Thoracic aorta (tissue), 2 donors: Measurements from ENCODE around the gene TBRG4. TPM values are rescaled to one million over a fixed set of nuclear protein-coding genes. Genes with fewer than 3 reads are reported as not detected.

Experiments used
- ATAC-seq: fragments of 150-250 bp; one replicate; pipeline ENCODE4 v1.8.0; 2017; ENCODE audit warnings: low read depth; ENCODE audit not compliant: insufficient number of reproducible peaks, low FRiP score
- DNase-seq: peaks from one replicate; pipeline ENCODE4 v3.0.0-alpha.2; 2020; ENCODE audit warnings: low spot score
- H3K27ac ChIP-seq, 2 donors: fragments of 200-600 bp; sonication (generic); 1 replicate in 1 of 2; 2 replicates in 1 of 2; pipeline ENCODE4 v1.5.1; 2016; ENCODE audit warnings: mild to moderate bottlenecking in 2 of 2, moderate library complexity in 2 of 2
- H3K27me3 ChIP-seq: fragments of 200-600 bp; sonication (generic); replicated peaks from 2 replicates; pipeline ENCODE4 v1.6.0; 2016; ENCODE audit warnings: mild to moderate bottlenecking; ENCODE audit not compliant: insufficient read depth
- H3K36me3 ChIP-seq: fragments of 200-600 bp; sonication (generic); one replicate; pipeline ENCODE4 v1.5.1; 2016
- H3K4me1 ChIP-seq, 2 donors: fragments of 200-600 bp; sonication (generic); 1 replicate in 1 of 2; 2 replicates in 1 of 2; pipeline versions ENCODE4 v1.5.1 to v1.6.0; 2016; ENCODE audit warnings: low read depth in 2 of 2, mild to moderate bottlenecking in 1 of 2; ENCODE audit not compliant: control insufficient read depth in 1 of 2
- H3K4me3 ChIP-seq: fragments of 200-600 bp; sonication (generic); 2 replicates; pipeline ENCODE4 v1.5.1; 2016; ENCODE audit warnings: mild to moderate bottlenecking
- H3K9me3 ChIP-seq: fragments of 200-600 bp; sonication (generic); 2 replicates; pipeline ENCODE4 v1.5.1; 2016
- CTCF ChIP-seq: fragments of 200-600 bp; sonication (generic); IDR thresholded peaks from one replicate; pipeline ENCODE4 v1.5.1; 2019; ENCODE audit warnings: antibody characterized with exemption
- total RNA-seq, 2 donors: library from RNA; depleted of rRNA; stranded (reverse); fragments of >200 nt; gene quantifications; one replicate each; pipeline versions ENCODE4 v1.1.0 to v1.2.3, GENCODE V29; 2016

Gene TBRG4
- total RNA-seq, 2 donors from 2014 or later = 47.8 to 67.1 TPM

- Histone ChIP-seq H3K36me3 (no peaks in the 10 kb centered on the region), H3K27me3 (no peaks in the 10 kb centered on the region), H3K9me3 (no peaks in the 10 kb centered on the region), H3K4me1 (no peaks in the 10 kb centered on the region), H3K27ac (no peak overlapping the region), H3K4me3 (no peak overlapping the region)
- DNase-seq (no peak), ATAC-seq (no peak)
- TF ChIP-seq CTCF = no peak
Observed at GRCh38 chr7:45053401-45053800, 58.1 kb downstream of the TBRG4 start.

GRCh38 chr7:45052011-45052410 is 59.5 kb downstream of the TBRG4 start:
- Histone ChIP-seq H3K4me1 (no peaks in the 10 kb centered on the region), H3K9me3 (no peaks in the 10 kb centered on the region), H3K27me3 (no peaks in the 10 kb centered on the region), H3K36me3 (peaks cover 2% of the 10 kb centered on the region), H3K27ac (no peak overlapping the region), H3K4me3 (no peak overlapping the region)
- DNase-seq (no peak), ATAC-seq (no peak)
- TF ChIP-seq CTCF = no peak

- no peak for ATAC-seq
- no peak for TF ChIP-seq CTCF
- Histone ChIP-seq H3K27ac (no peak overlapping the region), H3K4me3 (no peak overlapping the region), H3K4me1 (no peaks in the 10 kb centered on the region), H3K36me3 (peaks cover 2% of the 10 kb centered on the region), H3K27me3 (no peaks in the 10 kb centered on the region), H3K9me3 (no peaks in the 10 kb centered on the region)
- no peak for DNase-seq
Observed at GRCh38 chr7:45050198-45050597, 61.3 kb downstream of the TBRG4 start.

Other genes with a start within 250 kb of the TBRG4 start
- 10 to 100 TPM; 18.0 to 31.5 TPM for gene PURB, start 226.2 kb downstream of the TBRG4 start, total RNA-seq
- 10 to 100 TPM in 1 of 2 donors, 1 to 10 TPM in 1; 2.0 to 13.8 TPM for gene MYO1G, start 132.7 kb downstream of the TBRG4 start, total RNA-seq
- gene CCM2, start 111.5 kb downstream of the TBRG4 start, total RNA-seq = 10 to 100 TPM; 43.0 to 49.7 TPM
- 10 to 100 TPM; 10.8 to 11.1 TPM for gene NACAD, start 22.7 kb downstream of the TBRG4 start, total RNA-seq
- gene RAMP3, start 46.1 kb upstream of the TBRG4 start, total RNA-seq = 100 to 1,000 TPM in 1 of 2 donors, 10 to 100 TPM in 1; 76.5 to 123 TPM